ELR (cell line): ENCODE results near the gene ELOVL6.
"Not testable (repeated sequence)": the region's sequence is repeated elsewhere in the genome, so short reads cannot be mapped to it uniquely, and the experiment has no call there.

Experiments
- DNase-seq: peaks from one replicate; pipeline ENCODE4 v3.0.0-alpha.2; 2015; ENCODE audit warnings: low read depth

The ELOVL6 gene

DNA sequence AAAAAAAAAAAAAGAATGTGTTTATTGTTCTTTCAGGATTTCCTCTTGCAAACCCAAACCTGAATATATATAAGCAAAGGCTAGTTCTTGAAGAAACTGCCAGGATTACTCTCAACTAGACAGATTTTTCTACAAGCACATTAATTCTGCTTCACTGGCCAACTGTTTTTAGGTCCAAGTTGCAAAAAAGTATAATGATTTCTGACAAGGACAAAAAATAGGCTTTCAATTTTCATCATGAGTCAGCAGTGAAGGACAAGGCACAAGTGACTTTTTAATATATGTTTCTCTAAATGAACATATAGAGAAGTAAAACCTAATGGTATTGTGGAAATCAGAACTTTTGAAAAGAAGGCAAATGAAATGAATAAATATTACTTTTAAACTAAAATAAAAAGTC is 73.7 kb downstream of the ELOVL6 start:
- no peak for DNase-seq

DNA sequence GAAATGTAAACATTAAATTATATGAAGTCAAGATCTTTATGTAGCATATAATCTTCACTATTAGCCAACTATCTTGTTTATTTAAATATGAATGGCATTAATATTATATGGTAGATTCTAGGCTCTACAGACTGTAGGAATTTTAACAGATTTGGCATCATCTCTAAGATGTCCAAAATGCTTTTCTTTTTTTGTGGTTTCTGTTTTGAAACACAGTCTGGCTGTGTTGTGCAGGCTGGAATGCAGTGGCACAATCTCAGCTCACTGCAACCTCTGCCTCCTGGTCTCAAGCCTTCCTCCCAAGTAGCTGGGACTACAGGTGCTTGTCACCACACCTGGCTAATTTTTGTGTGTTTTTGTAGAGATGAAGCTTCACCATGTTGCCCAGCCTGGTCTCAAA is 76.2 kb downstream of the ELOVL6 start:
- DNase-seq = no peak

DNA sequence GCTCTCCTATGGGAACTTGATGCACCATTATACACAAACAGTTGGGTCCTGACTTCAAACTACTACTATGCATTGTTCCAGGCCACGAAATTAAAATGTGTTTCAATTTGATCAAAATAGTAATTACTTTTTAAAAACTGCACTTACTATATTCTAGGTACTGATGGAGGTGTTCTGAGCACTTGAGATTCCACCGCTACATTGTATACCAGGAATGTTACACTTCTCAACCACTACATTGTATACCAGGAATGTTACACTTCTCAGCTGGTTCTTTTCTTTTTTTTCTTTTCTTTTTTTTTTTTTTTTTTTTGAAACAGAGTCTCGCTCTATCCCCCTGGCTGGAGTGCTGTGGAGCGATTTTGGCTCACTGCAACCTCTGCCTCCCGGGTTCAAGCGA is 77.9 kb downstream of the ELOVL6 start:
- no peak for DNase-seq

DNA sequence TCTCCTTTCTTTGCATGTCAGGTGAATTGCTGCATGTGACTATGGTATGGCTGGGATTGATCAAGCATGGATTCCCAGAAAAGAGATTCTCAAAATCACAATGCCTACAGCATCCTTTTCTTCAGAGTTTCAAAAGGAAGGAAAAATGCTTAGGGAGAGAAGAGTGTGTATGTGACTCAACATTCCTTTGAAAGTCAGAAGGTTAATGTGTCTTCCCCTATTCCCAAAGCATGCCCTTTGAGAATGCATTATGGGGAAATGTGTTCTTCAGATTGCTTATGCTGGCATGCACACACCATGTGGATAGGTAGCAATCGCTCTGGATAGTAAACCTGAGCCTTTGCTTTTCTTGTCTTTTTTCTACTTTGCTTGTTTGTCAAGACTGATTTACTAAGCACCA is 78.5 kb downstream of the ELOVL6 start:
- DNase-seq = peak; percentile 52

DNA sequence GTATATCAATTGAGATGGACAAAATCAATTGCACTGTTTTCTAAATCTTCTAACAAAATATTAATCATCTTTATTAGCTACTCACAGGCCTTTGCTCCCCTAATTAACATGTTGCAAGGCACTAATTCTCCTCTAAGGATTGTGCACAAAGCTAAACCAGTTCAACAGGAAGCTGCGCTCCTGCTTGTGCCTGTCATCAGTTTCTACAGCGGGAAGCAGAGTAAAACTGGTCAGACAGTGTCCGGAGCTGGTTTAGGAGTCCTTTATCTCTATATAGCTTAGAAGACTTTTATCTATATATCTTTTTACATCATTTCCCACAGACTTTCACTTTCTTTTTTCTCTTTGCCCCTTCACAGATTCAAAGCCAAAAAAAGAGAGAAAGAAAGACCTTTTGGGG is 79.1 kb downstream of the ELOVL6 start:
- no peak for DNase-seq

DNA sequence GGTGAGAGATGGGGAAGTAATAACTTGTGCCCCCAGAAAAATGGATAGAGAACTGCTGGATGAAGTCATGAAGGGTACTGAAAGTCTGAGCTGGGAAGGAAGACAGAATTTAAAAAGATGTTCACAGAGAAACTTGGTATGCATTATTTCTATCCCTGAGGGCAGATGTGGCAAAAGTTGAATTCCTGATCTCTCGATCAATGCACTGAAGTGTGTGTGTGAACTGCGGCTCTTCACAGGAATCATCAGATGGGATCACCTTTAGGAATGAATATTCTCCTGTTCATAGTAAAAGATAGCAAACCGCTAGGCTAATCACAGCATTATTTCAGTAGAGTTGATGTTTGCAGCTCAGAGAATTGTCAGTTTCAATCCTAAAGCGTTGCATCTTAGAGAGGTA is 86.4 kb downstream of the ELOVL6 start:
- DNase-seq = no peak

DNA sequence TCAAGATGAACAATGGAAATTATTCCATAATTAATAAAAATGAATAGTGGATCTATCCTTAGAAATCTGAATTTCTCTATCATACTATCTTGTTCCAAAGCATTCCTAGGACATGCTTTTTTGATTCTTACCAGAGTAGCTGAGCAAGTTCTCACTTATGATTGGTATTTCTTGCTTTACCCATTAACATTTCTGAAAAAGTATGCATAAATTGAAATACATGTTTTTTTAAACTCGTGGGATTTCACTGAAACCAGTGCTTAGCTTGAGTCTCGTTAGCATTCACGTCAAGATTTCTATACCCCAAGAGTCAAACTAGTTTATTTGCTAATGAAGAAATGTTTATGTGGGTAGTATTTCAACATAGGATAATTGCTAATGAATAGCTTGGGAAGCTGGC is 89.0 kb downstream of the ELOVL6 start:
- no peak for DNase-seq

DNA sequence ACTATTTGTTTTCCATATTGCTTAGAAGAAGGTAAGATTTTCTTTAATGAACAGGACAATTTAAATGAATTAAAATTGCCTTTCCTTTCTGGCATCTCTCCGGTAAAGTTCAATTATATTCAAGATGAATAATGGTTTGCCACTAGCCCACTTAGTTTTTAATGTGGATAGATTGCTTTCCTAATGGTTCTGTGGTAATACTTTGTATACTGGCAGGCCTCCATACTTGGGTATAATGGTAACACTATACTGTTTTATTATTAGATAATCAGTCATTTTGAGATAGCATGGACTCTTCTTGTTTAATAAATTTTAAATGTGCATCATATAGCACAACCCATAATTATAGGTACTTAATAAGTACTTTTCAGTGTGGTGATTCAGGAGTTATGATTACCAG is 89.5 kb downstream of the ELOVL6 start:
- no peak for DNase-seq

DNA sequence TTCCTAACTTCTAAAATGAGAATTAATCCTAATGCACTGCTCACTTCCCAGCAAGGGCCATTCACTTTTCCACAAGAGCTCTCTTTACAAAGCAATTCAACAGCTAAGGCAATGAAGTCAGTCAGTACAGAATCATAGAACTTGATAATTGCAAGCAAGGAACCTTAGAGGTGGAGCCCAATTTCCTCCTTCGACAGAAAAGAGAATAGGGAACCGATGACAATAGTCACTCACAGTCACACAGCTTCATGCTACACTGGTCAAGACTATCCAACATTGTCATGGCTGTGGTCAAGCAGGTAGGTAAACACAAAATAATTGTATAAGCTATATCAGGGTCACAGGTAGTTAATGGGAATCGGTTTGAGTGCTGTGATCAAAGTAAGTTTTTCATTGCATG is 90.0 kb downstream of the ELOVL6 start:
- DNase-seq = no peak

DNA sequence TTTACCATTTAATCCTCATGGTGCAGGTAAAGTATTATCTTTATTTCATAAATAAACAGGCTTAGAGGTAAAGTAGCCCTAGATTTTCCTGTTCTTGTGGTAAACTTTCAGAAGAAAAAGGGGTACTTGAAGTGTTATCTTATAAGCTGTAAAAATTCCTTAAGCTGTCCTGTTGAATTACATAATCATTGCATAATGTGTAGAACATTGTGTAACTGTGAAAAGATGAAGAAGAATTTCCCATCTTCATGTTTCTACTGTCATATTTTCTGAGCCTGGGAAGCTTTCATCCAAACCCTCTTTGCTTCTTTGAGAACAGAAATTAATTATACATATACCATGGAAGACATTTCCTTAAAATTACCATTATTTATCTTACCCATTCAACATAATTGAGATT is 90.5 kb downstream of the ELOVL6 start:
- no peak for DNase-seq

DNA sequence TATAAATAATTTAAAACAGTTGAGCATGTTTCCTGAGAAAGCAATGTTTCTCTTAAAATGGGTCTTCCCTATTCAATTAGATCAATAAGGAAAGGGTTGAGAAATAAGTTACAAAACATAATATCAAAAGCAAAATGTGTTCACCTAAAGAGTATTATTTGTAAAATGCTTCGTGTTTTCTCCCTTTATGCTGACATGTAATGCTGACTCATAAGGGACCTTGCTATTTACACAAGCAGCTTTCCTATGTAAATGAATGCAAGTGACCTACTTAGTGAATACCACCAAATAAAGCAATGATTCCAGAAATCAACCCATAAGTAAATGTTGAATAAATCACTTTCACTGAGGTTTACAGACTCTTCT is 91.5 kb downstream of the ELOVL6 start:
- DNase-seq = peak; percentile 75

DNA sequence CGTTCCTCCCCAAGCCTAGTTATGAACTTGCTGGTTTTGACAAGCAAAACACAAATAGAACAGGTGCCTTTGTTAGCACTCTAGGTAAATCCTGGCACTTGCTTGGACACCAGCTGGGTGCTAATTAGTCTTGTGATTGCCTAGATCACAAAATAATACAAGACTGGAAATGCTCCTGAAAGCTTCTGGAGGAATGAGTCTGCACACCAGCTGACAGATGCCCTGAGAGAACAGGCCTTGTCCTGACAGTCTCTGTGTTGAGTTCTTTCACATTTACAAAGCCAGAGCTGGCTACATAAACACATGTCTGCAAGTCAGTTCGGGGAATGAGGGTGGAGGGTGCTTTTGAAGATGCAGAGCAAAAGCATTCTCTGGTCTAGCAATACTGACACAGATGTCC is 93.8 kb downstream of the ELOVL6 start:
- no peak for DNase-seq

DNA sequence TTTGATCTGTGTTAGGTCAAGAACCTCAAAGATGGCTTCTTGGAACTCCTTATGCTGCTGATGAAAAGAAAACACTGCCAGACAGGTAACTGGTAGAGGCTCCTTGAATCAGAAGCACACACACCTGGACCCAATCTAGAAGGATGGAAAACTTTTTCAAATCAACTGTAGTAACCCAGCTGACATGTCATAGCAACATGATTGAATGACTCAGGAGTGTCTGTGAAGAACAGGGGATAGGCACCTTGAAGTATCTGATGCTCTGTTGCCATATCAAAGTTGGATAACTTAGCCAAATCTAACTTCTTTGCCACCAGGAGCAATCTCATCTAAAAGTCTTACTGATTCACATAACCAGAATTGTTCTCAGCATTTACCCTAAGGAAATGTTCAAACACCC is 98.8 kb downstream of the ELOVL6 start:
- DNase-seq = no peak

DNA sequence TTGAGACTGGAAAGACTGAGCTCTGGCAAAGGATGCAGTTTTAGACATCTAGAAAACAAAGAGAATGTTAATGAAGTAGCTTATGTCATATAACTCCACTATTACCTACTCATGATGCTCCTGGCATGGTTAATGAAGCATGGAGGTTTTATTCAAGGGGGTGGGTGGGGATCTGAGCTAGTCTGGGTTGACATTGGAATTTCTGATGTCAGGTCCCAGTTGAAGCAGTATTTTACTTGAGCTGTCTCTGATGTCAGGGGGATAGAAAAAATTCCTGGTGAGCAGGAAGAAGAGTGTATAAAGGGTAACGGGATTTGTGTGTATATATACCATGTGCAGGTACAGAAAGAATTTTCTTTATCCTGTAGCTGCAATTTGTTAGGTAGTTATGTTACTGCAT is 102.0 kb downstream of the ELOVL6 start:
- DNase-seq = no peak

DNA sequence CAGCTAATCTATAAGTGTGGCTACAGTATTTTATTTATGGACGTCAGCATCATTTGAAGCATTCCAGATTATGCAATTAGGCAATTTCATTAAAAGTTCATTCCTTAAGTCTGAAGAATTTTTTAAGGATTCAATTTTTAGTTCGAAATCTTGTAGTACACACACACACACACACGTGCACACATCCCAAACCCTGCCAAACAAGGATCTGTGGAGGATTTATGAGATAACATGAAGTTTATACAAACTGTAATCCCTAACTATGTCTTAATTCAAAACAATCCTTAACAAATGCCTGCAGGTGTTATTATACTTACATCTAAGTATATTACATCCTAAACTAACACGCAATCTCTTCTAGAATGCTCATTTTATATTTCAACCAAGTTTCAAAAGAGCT is 105.8 kb downstream of the ELOVL6 start:
- DNase-seq = no peak

DNA sequence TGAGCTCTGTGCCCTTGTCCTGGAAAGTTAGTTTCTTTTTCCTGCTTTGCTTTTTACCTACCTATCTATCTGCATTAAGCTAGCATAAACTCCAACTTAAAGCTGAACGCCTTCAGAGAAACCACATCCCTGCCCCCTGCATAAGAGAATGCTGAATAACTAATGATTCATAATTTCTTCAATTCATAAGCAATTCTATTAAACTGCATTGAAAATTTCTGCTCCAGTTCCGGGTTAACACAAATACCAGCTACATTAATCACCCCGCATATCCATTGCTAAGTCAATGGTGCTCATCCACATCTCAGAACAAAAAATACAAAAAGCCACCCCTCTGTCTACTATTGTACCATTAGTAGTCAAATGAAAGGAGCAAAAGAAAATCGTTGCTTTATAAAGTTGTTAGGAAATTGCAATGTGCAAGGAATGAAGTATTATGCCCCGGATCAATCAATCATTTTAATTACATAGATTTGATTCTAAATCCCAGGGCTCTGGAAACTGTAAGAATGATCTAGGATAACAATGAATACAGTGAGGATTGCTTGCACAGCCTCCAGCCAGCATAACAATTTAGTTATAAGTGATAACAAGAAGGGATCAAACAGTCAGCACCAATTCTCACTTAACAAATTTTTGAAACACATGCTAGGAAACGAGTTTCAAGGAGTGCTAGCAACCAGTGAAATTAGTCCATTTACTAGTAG is 106.8 kb downstream of the ELOVL6 start:
- peak; percentile 93 for DNase-seq

DNA sequence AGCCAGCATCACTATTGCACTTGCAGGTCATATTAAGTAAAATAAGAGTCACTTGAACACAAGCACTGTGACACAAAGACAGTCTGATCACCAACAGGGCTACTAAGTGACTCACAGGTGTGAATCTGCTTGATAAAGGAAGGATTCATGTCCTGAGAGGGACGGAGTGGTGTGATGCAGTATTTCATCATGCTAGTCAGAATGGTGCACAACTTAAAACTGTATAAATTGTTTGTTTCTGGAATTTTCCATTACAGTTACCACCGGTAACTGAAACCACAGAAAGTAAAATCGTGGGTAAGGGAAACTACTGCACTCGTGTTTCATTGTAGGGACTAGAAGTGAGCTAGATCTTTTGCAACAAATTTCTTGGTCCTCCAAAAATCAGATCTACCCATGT is 109.7 kb downstream of the ELOVL6 start:
- peak; percentile 50 for DNase-seq

DNA sequence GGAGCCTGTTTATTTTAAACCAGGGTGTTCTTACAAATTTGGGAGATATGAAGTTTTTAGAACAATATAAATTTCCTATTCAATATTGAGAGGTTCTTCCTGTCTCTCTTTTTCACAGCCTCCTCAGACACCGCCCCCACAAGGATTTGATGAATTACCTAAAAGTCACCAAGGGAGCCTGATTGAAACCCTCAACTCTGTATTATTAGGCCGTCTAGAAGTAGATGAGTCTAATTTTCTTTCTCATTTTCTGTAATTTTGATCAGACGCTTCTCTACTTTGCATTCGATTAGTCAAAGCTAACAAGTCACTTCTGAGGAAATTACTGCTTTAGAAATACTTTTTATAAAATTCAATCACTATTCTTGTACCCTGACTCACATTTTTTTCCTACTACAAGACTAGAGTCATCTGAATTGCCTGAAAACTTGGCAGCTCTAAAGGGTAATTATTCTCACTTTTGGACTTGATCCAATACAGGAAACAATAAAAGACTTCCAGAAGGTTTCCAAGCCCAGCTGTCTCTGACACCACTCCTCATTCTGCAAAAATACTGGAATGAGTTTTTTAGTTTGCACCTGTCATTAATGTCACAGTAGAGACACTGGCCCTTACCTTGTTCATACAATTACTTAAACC is 111.2 kb downstream of the ELOVL6 start:
- peak; percentile 80 for DNase-seq

DNA sequence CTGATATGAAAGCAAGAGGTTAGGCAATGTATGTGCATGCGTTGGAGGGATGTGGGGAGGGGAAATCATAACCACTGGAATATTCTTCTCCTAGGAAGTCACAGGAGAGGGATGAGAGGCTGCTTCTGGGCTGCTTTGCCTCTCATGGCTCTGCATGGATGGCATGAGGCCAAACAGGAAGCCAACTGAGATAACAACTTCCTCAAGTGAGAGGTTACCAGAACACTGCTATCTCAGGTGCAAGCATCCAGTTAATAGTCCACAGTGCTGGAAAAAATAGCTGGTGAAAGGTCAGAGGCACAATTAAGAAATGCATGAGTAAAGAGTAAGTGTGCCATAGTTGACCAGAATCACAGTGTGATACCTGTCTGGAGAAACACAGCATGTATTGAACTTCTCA is 113.3 kb downstream of the ELOVL6 start:
- no peak for DNase-seq

DNA sequence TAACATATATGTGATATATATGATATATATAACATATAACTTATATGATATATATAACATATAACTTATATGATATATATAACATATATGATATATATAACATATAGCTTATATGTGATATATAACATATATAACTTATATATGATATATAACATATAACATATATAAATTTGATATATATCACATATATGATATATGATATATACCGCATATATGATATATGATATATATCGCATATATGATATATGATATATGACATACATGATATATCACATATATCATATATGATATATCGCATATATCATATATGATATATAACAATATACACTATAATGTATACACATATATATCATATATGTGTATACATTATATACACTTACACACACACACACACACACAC is 114.3 kb downstream of the ELOVL6 start:
- no peak for DNase-seq

DNA sequence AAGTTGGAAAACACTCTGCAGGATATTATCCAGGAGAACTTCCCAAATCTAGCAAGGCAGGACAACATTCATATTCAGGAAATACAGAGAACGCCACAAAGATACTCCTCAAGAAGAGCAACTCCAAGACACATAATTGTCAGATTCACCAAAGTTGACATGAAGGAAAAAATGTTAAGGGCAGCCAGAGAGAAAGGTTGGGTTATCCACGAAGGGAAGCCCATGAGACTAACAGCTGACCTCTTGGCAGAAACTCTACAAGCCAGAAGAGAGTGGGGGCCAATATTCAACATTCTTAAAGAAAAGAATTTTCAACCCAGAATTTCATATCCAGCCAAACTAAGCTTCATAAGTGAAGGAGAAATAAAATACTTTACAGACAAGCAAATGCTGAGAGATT is 120.3 kb downstream of the ELOVL6 start:
- not testable (repeated sequence) for DNase-seq

DNA sequence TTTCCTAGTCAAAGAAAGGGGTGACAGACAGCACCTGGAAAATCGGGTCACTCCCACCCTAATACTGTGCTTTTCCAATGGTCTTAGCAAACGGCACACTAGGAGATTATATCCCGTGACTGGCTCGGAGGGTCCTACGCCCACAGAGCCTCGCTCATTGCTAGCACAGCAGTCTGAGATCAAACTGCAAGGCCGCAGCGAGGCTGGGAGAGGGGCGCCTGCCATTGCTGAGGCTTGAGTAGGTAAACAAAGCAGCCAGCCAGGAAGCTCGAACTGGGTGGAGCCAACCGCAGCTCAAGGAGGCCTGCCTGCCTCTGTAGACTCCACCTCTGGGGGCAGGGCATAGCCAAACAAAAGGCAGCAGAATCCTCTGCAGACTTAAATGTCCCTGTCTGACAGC is 121.6 kb downstream of the ELOVL6 start:
- not testable (repeated sequence) for DNase-seq

DNA sequence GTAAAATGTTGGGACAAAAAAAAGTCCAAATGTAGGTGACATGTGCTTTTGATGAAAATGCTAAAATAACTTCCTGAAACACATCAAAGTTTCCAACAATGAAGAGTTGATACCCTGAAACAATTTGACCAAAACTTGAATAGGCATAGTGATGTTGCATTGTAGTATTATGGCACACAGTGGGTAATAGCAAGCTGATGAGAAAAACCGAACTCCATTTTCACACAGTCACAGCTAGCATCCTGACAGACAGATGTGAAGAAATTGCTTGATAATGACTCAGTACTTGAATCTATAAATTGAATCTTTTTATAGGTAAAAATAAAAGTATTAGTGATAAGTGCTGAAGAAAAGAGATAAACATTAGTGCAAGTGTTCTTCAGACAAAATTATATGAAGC is 122.5 kb downstream of the ELOVL6 start:
- no peak for DNase-seq

DNA sequence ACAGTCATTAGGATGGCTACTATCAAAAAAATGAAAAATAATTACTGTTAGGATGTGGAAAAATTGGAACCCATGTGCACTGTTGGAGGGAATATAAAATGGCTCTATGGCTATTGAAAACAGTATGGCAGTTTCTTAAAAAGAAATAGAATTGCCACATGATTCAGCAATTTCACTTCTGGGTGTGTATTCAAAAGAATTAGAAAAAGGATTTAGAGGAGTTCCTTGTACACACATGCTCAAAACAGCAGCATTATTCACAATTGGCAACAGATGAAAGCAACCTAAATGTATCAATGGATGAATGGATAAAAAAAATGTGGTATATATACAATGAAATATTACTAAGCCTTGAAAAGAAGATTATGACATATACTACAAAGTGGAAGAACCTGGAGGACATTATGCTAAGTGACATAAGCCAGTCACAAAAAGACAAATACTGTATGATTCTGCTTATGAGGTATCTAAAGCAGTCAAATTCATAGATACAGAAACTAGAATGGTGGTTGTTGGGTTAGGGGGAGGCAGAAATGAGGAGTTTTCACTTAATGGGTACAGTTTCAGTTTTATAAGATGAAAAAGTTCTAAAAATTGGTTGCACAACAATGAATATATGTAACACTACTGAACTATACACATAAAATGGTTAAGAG is 123.2 kb downstream of the ELOVL6 start:
- DNase-seq = no peak
